ENCODE data around the gene MARF1.
"Not testable (repeated sequence)": the region's sequence is repeated elsewhere in the genome, so short reads cannot be mapped to it uniquely, and the experiment has no call there.

Gene MARF1, protein sequence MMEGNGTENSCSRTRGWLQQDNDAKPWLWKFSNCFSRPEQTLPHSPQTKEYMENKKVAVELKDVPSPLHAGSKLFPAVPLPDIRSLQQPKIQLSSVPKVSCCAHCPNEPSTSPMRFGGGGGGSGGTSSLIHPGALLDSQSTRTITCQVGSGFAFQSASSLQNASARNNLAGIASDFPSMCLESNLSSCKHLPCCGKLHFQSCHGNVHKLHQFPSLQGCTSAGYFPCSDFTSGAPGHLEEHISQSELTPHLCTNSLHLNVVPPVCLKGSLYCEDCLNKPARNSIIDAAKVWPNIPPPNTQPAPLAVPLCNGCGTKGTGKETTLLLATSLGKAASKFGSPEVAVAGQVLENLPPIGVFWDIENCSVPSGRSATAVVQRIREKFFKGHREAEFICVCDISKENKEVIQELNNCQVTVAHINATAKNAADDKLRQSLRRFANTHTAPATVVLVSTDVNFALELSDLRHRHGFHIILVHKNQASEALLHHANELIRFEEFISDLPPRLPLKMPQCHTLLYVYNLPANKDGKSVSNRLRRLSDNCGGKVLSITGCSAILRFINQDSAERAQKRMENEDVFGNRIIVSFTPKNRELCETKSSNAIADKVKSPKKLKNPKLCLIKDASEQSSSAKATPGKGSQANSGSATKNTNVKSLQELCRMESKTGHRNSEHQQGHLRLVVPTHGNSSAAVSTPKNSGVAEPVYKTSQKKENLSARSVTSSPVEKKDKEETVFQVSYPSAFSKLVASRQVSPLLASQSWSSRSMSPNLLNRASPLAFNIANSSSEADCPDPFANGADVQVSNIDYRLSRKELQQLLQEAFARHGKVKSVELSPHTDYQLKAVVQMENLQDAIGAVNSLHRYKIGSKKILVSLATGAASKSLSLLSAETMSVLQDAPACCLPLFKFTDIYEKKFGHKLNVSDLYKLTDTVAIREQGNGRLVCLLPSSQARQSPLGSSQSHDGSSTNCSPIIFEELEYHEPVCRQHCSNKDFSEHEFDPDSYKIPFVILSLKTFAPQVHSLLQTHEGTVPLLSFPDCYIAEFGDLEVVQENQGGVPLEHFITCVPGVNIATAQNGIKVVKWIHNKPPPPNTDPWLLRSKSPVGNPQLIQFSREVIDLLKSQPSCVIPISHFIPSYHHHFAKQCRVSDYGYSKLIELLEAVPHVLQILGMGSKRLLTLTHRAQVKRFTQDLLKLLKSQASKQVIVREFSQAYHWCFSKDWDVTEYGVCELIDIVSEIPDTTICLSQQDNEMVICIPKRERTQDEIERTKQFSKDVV (N-terminal part only)

DNA sequence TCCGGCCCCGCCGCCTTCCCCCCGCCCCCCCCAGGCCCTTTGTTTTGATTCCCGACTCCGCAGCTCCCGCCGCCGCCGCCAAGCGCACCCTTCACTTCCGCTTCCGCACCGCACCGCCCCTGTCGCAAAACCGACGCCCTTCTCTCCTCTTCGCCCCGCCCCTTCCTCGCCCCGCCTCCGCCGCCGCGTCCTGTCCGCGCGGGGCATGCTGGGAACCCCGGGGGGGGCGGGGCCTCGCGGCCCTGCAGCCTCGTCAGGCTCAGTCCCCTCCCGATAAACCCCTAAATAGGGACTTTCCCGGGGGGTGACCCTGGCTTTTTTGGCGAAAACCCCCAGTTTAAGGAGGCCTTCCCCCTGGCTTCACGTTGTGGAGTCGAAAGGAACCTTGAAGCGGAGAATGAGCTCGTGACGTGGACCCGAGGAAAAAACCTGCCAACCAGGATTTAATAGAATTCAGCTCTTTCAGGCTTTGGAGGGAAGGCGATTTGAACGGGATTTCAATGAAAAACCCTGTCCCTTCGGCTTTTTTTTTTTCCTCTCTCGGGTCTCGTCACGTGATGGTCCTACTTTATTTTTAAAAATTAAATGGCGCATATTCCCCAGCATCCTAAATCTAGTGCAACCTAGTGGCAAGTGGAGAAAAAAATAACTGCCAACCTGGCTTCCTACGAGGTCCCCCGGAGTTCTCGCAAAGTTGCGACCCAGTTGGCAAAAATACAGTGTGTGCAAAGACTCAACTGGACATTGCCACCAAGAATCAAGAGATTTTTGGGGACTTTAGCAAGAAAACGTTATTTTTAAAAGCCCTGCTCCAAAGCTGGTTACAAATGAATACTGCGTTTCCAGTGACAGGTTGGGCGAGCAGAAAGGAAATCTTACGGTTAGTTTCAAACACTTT, at the start of gene MARF1:
TSS of gene MARF1 (minus strand) at position 107 of the 898 bp plus-strand sequence. CDS start 3,921 bp downstream, outside the sequence.
- DNase-seq (ENCODE audit: low read depth), result peak; percentile 96
- H3K4me3 ChIP-seq (ENCODE audit: low read depth, low read length), result peak within 1 kb of the TSS; percentile 93
- TF ChIP-seq POLR2A (IDR thresholded peaks at IDR 0.05; ENCODE audit: extremely low read depth, insufficient read length) (peak; percentile 97), MYC (IDR thresholded peaks at IDR 0.05; ENCODE audit: low read depth, low read length) (peak; percentile 4; the same call in 1 of the 2 replicates)
- TF ChIP-seq, protein P1, sequence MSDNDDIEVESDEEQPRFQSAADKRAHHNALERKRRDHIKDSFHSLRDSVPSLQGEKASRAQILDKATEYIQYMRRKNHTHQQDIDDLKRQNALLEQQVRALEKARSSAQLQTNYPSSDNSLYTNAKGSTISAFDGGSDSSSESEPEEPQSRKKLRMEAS (IDR thresholded peaks at IDR 0.05; ENCODE audit: low read depth, low read length), result peak; percentile 38
- TF ChIP-seq, protein P2, sequence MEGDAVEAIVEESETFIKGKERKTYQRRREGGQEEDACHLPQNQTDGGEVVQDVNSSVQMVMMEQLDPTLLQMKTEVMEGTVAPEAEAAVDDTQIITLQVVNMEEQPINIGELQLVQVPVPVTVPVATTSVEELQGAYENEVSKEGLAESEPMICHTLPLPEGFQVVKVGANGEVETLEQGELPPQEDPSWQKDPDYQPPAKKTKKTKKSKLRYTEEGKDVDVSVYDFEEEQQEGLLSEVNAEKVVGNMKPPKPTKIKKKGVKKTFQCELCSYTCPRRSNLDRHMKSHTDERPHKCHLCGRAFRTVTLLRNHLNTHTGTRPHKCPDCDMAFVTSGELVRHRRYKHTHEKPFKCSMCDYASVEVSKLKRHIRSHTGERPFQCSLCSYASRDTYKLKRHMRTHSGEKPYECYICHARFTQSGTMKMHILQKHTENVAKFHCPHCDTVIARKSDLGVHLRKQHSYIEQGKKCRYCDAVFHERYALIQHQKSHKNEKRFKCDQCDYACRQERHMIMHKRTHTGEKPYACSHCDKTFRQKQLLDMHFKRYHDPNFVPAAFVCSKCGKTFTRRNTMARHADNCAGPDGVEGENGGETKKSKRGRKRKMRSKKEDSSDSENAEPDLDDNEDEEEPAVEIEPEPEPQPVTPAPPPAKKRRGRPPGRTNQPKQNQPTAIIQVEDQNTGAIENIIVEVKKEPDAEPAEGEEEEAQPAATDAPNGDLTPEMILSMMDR (IDR thresholded peaks at IDR 0.05; ENCODE audit: low read depth, low read length), result peak; percentile 33

DNA sequence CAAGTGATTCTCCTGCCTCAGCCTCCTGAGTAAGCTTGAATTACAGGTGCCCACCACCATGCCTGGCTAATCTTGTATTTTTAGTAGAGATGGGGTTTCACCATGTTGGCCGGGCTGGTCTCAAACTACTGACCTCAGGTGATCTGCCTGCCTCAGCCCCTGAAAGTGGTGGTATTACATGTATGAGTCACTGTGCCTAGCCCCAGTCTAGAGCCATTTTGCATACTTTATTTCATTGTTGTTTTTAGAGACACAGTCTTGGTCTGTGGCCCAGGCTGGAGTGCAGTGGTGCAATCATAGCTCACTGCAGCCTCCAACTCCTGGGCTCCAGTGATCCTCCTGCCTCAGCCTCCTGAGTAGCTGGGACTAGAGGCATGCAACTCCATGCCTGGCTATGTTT, 49.6 kb upstream of the MARF1 start:
- DNase-seq (ENCODE audit: low read depth); H3K4me3 ChIP-seq (ENCODE audit: low read depth, low read length): not testable (repeated sequence)

DNA sequence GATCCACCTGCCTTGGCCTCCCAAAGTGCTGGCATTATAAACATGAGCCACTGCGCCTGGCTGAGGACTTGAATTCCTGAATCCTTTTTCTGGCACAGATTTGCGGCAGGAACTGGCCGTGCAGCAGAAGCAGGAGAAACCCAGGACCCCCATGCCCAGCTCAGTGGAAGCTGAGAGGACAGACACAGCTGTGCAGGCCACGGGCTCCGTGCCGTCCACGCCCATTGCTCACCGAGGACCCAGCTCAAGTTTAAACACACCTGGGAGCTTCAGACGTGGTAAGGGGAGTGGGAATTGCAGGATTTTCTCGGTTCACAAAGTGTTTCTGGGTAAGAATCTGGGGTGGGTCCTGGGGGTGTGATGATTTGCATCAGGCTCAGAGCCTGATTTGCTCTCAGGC, 48.1 kb upstream of the MARF1 start:
- TF ChIP-seq MYC (IDR thresholded peaks at IDR 0.05; ENCODE audit: low read depth, low read length) (no peak), POLR2A (IDR thresholded peaks at IDR 0.05; ENCODE audit: extremely low read depth, insufficient read length) (no peak)
- TF ChIP-seq, protein P2 (IDR thresholded peaks at IDR 0.05; ENCODE audit: low read depth, low read length), result no peak
- TF ChIP-seq, protein P1 (IDR thresholded peaks at IDR 0.05; ENCODE audit: low read depth, low read length), result no peak
- no peak for DNase-seq (ENCODE audit: low read depth)
- no peak overlapping the region for H3K4me3 ChIP-seq (ENCODE audit: low read depth, low read length)

DNA sequence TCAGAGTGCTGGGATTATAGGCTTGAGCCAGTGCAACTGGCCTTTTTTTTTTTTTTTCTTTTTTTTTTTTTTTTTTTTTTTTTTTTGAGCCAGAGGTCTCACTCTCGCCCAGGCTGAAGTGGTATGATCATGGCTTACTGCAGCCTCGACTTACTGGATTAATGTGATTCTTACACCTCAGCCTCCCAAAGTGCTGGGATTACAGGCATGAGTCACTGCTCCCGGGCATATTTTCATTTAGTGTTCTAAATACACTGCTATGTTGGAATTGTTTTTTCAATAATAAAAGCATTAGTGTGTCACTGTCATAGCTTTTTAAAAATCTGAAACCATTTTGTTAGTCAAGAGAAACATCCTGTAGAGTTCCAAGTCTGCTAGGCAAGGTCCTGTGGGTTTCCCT, 47.3 kb upstream of the MARF1 start:
- no peak for DNase-seq (ENCODE audit: low read depth)
- TF ChIP-seq, protein P2 (IDR thresholded peaks at IDR 0.05; ENCODE audit: low read depth, low read length), result no peak
- TF ChIP-seq, protein P1 (IDR thresholded peaks at IDR 0.05; ENCODE audit: low read depth, low read length), result no peak
- no peak for TF ChIP-seq MYC (IDR thresholded peaks at IDR 0.05; ENCODE audit: low read depth, low read length)
- TF ChIP-seq POLR2A (IDR thresholded peaks at IDR 0.05; ENCODE audit: extremely low read depth, insufficient read length), result no peak
- no peak overlapping the region for H3K4me3 ChIP-seq (ENCODE audit: low read depth, low read length)

DNA sequence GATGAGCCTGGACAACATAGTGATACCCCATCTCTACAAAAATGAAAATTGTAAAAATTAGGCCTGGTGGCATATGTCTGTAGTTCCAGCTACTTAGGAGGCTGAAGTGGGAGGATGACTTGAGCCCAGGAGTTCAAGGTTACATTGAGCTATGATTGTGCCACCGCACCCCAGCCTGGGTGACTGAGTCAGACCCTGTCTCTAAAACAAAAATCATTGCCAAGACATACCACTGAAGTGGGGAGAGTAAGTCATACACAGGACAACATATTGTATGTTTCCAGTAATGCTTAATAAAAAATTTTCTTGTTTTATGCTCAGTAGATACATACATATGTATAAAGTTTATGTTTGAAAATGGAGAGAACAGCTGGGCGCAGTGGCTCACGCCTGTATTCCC, 46.3 kb upstream of the MARF1 start:
- DNase-seq (ENCODE audit: low read depth), result no peak
- no peak for TF ChIP-seq POLR2A (IDR thresholded peaks at IDR 0.05; ENCODE audit: extremely low read depth, insufficient read length)
- TF ChIP-seq, protein P2 (IDR thresholded peaks at IDR 0.05; ENCODE audit: low read depth, low read length), result no peak
- TF ChIP-seq MYC (IDR thresholded peaks at IDR 0.05; ENCODE audit: low read depth, low read length), result no peak
- TF ChIP-seq, protein P1 (IDR thresholded peaks at IDR 0.05; ENCODE audit: low read depth, low read length), result no peak
- H3K4me3 ChIP-seq (ENCODE audit: low read depth, low read length), result no peak overlapping the region
